Measurements from ENCODE around the gene DIS3L2.

Gene DIS3L2

DNA sequence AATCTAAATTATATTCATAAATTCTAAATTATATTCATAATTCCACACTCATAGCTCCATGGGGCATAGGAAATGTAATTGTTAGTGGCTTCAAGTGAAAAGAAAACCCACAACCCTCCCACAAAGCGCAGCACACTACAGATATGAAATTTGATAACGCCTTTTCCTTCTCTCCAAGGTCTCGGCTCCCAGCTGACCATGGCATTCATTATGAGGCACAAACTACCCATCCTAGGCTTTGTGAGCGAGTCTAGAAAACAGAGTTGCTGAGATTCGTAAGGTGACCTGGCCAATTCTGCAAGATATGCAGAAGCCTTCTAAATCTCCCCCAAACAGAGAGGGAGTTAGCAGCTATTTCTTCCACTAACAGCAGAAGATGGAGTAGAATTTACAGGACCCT, 40.7 kb upstream of the DIS3L2 start:
- TF ChIP-seq, protein P1, sequence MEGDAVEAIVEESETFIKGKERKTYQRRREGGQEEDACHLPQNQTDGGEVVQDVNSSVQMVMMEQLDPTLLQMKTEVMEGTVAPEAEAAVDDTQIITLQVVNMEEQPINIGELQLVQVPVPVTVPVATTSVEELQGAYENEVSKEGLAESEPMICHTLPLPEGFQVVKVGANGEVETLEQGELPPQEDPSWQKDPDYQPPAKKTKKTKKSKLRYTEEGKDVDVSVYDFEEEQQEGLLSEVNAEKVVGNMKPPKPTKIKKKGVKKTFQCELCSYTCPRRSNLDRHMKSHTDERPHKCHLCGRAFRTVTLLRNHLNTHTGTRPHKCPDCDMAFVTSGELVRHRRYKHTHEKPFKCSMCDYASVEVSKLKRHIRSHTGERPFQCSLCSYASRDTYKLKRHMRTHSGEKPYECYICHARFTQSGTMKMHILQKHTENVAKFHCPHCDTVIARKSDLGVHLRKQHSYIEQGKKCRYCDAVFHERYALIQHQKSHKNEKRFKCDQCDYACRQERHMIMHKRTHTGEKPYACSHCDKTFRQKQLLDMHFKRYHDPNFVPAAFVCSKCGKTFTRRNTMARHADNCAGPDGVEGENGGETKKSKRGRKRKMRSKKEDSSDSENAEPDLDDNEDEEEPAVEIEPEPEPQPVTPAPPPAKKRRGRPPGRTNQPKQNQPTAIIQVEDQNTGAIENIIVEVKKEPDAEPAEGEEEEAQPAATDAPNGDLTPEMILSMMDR (IDR thresholded peaks at IDR 0.05; ENCODE audit: borderline replicate concordance, insufficient read depth, low read depth, low read length), result no peak
- no peak overlapping the region for H3K4me3 ChIP-seq (ENCODE audit: low read depth, low read length)

DNA sequence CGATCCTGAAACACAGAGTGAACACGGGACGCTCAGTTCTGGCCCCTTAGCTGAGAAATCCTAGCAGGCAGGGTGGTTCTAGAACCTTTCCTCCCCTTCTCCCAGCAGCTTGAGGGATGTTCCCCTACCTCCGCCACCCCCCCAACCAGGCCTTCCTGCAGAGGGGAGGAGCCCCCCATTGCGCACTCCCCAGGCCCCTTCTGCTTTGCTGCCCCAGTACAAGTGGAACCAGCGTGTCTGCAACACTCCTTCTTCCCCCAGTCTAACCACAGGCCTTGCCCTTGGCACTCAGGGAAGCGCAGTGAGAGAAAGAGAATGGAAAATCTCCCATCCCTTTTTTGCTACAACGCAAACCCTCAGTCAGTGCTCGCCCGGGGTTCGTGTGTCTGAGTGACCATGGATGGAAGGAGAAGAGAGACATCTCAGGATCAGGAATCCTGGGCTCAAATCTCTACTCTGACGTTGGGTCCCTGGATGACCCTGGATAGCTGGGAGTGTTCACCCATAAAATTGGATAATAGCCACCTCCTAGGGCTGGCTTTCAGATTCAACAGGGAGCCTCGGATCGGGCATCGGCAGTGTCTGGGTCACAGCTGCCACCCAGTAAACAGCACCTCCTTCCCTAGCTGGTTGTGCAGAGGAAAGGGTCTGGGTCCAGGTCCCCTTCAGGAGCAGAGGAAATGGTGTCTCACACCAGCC, 39.1 kb upstream of the DIS3L2 start:
- no peak overlapping the region for H3K4me3 ChIP-seq (ENCODE audit: low read depth, low read length)
- TF ChIP-seq, protein P1 (IDR thresholded peaks at IDR 0.05; ENCODE audit: borderline replicate concordance, insufficient read depth, low read depth, low read length), result no peak

DNA sequence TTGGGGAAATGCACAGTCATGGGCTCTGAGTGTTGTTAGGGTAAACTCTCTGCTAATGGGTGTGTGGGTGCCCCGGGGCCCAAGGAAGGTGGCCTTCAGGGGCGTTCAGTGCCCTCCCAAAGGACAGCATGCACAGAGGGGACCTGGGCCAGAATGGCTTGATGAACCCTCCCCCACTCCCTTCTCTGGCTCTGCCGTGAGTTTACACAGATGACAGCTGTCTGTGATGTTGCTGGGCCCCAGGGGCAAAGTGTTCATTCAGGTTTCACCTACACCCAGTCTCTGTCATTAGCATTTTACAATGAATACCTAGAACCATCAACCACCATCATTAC, 38.5 kb upstream of the DIS3L2 start:
- TF ChIP-seq, protein P1 (IDR thresholded peaks at IDR 0.05; ENCODE audit: borderline replicate concordance, insufficient read depth, low read depth, low read length), result no peak
- no peak overlapping the region for H3K4me3 ChIP-seq (ENCODE audit: low read depth, low read length)

DNA sequence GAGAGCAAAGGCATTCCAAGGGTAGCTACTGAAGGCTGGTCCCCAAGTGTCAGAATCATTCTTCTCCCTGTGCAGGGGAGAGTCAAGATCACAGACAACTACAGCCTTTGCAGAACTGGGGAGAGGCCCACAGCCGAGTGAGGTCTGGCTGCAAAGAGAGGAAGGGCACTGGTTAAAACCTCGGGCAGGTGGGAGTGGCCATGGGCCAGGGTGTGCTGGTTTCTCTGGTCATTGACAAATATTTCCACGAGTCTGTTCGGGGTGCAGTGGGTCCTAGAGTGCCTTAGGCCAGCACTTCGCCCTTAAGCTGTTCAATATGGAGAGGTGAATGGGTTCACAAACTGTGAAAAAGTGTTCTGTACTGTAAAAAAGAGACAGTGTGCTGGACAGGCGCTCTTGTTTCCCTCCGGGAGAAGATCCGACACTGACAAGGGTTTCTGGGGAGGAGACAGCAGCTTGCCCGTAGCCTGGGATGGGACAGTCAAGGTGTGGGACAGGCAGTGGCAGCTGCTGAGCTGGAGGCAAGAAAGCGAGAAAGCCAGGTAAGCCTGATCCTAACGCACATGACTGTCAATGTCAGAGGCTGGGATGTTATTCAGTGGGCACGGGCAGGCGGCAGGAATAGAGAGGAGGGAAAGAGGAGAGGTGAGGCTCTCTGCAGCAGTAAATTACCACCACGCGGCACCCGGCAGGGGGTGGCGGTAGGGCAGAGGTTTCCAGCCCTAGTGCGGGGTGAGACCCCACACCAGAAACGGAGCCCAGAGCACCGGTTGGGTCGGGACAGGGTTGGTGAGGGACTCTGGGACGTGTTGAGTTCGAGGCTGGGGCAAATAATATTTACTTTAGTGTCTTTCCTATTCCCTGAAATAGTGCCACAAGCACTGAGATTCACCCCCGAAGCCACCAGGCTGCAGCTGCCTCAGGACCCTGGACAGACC, 37.3 kb upstream of the DIS3L2 start:
- TF ChIP-seq, protein P1 (IDR thresholded peaks at IDR 0.05; ENCODE audit: borderline replicate concordance, insufficient read depth, low read depth, low read length), result no peak
- no peak overlapping the region for H3K4me3 ChIP-seq (ENCODE audit: low read depth, low read length)

- TF ChIP-seq, protein P1 (IDR thresholded peaks at IDR 0.05; ENCODE audit: borderline replicate concordance, insufficient read depth, low read depth, low read length), result no peak
- no peak overlapping the region for H3K4me3 ChIP-seq (ENCODE audit: low read depth, low read length)
These were observed 36.6 kb upstream of the DIS3L2 start for GRCh38 chr2:231924889-231925275.

DNA sequence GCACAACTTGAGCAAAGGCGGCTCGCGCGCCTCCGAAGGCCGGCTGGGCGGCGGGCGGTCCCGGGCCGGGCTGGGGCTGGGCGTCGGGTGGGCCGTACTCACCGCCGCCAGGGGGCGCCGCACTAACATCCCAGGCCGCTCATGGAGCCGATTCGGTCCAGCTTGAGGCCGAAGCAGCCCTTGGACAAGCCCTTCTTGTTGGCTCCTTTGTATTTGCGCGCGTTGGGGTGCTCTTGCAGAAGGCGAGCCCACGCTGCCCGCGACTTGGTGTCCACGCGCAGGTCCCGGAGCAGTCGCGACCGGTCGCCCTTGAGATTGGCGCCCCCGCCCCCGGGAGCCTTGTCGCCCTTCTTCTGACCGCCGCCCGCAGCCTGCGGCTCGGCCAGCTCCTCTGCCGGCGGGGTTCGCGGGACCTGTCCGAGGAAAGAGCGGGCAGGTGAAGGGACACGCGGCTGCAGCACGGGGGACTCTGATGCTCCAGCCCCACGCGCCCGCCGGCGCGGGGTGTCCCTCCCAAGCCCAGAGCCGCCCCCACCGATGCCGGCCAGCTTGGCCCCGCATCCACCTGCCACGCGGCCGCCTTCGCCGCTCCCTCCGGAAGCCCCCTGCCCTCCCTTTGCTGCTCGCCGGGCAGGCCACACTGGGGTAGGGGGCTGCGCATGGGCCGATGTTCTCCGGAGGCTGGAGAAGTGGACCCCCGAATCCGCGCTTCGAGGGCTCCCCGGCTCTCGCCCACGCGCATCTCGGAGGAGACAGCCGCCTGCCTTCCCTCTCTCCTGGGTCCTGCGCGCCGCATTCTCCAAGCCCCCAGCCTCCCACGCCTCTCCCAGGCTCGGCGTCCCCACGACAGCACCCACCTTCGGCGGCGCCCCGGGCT, 36.0 kb upstream of the DIS3L2 start:
- TF ChIP-seq, protein P1 (IDR thresholded peaks at IDR 0.05; ENCODE audit: borderline replicate concordance, insufficient read depth, low read depth, low read length), result peak; percentile 88
- H3K4me3 ChIP-seq (ENCODE audit: low read depth, low read length), result peak overlapping the region; percentile 45

Data from GM12875 (cell line).